ENCODE data around the gene SEPTIN1.
"Not testable (repeated sequence)": the region's sequence is repeated elsewhere in the genome, so short reads cannot be mapped to it uniquely, and the experiment has no call there.

SEPTIN1 gene

DNA sequence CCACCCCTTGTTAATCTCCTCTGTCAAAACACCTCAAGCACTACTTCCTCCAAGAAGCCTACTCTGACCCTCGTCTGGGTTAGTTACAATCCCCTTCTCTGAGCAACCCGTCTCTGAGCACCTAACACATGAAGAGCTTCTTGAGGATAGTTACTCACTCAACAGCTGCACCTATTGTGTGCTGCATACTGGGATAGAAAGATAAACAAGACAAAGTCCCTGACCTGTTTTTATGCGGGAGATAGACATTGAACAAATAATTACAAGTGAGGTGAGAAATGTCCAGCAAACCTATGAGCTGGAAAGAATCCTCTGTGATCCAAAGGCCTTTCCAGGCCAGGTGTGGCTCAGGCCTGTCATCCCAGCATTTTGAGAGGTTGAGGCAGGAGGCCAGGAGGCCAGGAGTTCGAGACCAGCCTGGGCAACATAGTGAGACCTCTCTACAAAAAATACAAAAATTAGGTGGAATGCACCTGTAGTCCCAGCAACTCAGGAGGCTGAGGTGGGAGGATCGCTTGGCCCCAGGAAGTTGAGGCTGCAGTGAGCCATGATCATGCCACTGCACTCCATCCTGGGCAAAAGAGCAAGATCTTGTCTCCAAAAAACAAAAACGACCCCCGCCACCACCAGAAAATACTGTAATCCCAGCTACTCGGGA is 19.5 kb upstream of the SEPTIN1 start:
- DNase-seq (ENCODE audit: low spot score) = no peak

DNA sequence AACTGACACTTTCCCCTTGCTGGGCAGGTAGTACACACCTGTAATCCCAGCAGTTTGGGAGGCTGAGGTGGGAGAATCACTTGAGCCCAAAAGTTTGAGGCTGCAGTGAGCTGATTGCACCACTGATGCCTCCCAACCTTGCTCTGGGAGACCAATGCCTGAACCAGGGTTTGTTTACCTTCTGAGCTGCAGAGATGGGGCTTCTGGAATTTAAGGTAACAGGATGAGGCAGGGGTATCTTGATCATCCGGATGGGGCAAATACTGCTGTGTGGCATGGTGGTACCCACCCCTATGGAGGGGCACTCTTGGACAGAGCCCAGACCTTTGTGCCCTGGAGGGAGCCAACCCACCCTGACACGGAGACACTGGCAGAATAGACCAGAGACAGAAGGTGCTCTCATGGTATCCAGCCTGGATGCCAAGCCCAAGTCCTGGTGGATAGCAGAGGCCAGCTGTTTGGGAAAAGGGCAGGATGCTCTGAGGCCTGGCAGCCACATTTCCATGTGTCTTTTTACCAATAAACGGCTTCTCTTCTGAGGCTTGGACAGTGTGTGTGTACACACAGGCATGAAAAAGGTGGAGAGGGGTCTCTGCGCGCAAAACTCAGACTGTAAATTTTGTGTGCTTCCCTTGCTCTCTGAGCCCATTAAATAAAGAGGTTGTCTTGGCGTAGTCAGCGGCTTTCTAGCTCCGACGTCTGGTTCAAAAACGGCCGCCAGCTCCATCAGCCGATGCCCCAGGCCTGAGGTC is 17.2 kb upstream of the SEPTIN1 start:
- no peak for DNase-seq (ENCODE audit: low spot score)

DNA sequence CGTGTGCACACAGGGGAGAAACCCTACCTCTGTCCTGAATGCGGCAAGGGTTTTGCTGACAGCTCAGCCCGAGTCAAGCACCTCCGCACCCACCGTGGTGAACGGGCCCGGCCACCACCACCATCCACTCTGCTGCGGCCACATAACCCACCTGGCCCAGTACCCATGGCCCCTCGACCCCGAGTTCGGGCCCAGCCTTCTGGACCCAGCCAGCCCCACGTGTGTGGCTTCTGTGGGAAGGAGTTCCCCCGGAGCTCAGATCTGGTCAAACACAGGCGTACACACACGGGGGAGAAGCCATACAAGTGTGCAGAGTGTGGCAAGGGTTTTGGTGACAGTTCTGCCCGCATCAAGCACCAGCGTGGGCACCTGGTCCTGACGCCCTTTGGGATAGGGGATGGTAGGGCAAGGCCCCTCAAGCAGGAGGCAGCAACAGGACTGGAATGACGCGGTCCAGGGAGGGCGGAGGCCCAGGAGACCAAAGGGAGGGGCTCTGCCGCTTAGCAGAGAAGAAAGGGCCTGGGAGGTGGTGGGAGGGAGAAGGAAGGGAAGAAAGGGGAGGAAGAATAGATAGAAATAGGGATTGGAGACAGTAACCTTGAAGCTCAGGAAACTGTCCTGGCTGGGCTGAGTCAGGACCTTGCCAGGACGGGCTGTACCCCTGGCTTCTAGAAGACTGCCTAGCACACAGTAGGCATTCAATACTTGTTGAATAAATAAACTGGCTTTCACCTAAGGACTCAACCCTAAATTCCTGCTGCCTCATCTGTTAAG is 16.5 kb upstream of the SEPTIN1 start:
- no peak for DNase-seq (ENCODE audit: low spot score)

DNA sequence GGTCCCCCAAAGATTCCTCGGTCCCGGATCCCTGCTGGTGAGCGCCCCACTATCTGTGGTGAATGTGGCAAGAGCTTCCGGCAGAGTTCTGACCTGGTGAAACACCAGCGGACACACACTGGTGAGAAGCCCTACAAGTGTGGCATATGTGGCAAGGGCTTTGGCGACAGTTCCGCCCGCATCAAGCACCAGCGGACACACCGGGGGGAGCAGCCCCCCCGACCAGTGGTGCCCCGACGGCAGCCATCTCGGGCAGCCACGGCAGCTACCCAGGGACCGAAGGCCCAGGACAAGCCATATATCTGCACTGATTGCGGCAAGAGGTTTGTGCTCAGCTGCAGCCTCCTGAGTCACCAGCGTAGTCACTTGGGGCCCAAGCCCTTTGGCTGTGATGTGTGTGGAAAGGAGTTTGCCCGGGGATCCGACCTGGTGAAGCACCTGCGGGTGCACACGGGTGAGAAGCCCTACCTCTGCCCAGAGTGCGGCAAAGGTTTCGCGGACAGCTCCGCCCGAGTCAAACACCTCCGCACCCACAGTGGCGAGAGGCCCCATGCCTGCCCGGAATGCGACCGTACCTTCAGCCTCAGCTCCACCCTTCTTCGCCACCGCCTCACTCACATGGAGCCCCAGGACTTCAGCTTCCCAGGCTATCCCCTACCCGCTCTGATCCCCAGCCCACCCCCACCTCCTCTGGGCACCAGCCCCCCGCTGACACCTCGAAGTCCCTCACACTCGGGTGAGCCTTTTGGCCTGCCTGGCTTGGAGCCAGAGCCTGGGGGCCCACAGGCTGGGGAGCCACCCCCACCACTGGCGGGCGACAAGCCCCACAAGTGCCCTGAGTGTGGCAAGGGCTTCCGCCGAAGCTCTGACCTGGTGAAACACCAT is 15.7 kb upstream of the SEPTIN1 start:
- no peak for DNase-seq (ENCODE audit: low spot score)

DNA sequence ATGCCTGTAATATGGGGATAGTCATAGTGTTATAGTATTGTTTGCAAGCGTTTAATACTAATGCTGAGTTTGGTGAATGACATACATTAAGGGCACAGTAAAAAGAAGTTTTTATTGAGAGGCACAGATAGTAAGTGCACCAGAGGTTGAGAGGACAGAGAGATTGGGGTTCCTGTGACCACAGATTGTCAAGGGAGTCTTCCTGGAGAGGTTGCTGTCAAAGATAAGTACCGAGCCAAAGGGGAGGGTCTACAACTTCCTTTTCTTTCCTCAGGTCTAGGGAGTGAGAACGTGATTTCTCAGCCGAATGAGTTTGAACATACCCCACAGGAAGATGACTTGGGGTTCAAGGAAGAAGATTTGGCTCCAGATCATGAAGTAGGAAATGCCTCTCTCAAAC is 14.7 kb upstream of the SEPTIN1 start:
- no peak for DNase-seq (ENCODE audit: low spot score)

DNA sequence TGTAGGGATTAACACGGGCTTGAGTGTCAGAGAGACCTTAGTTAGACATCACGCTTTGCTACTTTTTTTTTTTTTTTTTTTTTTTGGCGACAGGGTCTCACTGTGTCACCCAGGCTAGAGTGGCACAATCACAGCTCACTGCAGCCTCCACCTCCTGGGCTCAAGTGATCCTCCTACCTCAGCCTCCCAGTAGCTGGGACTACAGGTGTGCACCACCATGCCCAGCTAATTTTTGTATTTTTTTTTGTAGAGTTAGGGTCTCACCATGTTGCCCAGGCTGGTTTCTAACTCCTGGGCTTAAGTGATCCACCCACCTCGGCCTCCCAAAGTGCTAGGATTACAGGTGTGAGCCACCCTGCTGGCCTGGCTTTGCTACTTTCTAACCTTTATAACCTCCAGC is 14.3 kb upstream of the SEPTIN1 start:
- not testable (repeated sequence) for DNase-seq (ENCODE audit: low spot score)

DNA sequence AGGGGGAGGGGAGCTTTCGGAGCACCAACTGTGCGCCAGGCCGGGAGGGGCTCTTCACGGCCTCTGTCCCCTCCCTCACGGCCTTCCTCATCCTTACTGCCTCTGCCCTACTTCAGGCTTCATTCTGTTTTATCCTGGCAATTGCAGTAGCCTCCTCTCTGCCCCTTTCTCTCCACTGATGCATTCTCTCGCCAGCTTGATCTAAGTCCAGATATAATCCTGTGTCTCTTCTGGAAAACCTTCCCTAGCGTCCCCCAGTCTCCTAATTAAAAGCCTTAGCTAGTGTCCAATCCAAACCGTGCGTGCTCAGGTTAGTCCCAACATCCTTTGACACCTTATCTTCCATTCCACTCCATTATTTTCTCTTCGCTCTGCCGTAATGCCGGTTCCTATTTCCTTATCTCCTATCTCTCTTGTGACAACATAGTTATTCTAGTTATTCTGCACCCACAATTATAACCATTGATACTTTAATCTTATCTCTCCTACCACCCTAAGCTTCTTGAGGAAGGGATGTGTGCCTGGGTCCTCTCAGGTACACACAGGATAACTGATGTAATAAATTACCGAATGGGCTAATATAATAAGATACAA is 13.7 kb upstream of the SEPTIN1 start:
- no peak for DNase-seq (ENCODE audit: low spot score)

DNA sequence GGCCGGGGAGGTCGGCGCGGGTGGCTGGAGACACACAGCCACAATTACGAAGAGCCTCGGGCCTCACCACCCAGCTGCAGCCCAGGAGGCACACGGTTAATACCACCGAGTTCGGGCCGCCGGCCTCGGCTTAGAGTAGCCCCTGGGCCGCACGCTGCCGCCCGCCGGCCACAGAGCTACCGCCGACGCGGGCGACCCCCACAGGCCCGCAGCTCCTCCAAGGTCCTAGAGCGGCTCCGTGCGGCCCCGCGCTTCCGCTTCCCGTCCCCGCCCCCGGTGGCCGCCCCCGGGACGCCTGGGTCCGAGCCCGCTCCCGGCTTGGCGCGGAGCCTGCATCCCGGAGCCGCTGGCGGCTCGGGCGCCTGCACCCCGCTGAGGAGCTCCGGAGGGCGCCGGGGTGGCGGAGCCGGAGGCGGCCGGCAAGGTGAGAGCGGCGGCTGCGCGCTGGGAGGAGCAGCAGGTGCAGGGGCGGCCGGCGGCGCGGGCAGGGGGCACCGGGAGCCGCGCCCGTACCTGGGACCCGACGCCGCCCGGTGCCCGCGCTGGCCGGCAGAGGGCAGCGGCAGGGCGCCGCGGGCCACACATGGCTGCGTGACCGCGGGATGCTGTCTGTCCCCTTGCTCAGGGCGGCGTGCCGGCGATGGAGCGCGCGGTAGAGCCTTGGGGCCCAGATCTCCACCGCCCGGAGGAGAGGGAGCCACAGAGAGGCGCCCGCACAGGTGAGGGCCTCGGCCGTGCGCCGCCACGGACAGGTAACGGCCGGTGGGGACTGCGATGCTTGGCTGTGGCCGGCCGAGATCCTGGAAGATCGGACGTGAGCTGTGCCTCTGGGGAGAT is 13.0 kb upstream of the SEPTIN1 start, which contains the start of gene ZNF48:
ZNF48 (plus strand) TSS at position 266 of the 837 bp plus-strand sequence; CDS start at position 641, 375 bp downstream.
- peak; percentile 93 for DNase-seq (ENCODE audit: low spot score)

DNA sequence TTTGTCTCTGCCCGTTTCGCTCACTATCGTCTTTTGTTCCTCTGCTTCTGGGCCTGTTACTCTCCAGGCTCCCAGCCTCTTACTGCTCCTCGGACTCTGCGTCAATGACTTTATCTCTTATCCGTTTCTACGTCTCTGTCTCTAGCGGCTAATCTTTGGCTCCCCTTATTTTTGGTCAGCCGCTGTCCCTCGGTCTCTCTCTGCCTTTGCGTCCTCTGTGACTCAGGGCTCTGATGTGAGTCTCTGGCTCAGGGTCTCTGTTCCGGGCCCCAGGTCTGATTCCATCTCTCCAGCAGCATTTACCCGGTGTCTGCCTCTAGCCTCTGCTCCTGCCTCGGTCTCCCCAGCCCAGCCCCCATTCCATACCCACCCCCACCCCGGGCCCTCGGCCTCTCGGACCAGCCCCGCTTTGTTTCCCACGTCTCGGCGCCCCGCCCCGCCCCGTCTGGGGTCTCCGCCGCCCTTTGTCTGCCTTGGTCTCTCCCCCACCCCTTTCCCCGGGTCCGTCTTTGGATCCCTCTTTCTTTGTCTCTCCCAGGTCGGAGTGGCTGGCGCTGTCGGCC is 12.3 kb upstream of the SEPTIN1 start:
- no peak for DNase-seq (ENCODE audit: low spot score)

DNA sequence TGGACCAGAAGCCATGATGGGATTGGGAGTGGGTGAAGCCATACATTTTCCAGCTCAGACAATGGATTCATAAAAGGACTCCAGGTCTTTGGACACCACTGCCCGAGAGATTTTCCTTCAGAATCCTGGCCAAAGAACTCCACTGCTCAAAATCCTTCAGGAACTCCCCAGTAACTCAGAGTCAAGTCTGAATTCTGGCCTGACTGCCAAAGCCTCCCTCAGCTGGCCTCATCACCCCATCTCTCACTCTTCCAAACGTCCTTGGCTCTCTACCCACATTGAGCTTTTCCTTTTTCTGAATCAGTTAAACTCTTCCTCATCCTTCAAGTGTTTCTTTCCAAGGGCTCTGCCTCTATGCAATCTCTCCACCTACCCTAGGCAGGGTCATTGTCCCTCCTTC is 1.2 kb upstream of the SEPTIN1 start:
- no peak for DNase-seq (ENCODE audit: low spot score)

DNA sequence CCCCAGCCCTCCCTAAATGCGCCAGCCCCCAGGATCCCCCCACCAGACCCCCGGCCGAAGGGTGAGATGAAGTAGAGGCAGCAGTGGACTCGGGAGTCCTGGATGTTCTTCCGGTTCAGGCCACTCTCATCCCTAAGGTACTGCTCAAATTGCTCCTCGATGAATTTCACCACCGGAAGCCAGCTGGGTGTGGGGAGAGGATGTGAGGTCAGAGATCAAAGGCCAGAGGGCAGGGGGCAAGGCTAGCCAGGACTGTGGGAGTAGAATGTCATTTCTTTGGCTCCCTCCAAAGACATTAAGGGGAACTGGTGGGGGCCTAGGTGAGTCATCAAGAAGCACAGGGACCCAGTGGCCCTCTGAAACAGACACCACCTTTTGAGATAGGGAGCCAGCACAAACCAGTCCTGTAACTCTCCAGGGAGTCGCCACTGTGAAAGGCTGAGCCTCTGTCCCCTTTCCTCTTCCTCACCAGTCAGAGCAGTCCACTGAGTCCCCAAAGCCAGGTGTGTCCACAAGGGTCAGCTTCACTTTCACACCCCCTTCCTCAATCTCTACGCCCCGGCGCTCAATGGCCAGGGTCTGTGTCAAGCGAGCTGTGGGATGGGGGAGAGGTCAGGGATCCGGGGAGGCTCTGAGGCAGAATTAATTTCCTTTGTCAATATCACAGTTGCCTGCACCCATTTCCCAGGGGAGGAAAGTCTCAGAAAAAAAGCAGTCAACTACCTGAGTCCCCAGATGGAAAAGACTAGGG is 895 bp downstream of the SEPTIN1 start:
- DNase-seq (ENCODE audit: low spot score) = no peak

DNA sequence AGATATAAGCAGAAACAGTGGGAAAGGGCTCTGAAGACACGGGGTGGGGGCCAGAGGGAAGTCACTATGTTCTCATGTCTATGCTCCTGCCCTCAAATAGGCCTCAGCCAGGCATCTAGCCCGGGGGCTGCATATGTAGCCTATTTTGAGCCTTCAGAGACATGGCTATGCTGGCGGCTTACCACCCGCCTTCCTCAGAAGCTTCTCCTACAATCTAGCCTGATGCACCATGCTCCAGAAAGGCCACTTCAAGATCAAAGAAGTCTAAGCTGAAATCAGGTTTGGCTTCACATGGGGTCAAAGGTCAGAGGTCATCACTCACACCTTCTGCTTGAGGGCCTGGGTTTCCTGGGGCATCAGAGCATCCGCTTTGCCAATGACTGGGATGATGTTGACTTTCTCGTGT is 1.6 kb downstream of the SEPTIN1 start:
- DNase-seq (ENCODE audit: low spot score) = no peak

DNA sequence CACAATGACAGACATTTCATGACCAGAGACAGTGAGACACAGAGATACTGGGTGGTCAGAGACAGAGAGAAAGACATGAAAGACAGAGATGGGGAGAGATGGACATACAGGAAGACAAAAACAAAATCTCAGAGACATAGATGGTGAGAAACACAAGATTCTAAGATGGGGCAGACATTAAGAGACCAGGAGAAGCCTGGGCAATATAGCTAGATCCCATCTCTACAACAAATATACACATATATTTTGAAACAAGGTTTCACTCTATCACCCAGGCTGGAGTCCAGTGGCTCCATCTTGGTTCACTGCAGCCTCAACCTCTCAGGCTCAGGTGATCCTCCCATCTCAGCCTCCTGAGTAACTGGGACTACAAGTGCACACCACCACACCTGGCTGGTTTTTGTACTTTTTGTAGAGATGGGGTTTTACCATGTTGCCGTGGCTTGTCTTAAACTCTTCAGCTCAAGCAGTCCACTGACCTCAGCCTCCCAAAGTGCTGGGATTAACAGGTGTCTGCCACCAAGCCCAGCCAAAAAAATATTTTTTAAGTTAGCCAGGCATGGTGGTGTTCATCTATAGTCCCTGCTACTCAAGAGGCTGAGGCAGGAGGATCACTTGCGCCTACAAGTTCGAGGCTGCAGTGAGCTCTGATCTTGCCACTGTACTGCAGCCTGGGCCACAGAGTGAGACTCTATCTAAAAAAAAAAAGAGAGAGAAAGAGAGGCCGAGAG is 2.1 kb downstream of the SEPTIN1 start:
- DNase-seq (ENCODE audit: low spot score) = no peak

DNA sequence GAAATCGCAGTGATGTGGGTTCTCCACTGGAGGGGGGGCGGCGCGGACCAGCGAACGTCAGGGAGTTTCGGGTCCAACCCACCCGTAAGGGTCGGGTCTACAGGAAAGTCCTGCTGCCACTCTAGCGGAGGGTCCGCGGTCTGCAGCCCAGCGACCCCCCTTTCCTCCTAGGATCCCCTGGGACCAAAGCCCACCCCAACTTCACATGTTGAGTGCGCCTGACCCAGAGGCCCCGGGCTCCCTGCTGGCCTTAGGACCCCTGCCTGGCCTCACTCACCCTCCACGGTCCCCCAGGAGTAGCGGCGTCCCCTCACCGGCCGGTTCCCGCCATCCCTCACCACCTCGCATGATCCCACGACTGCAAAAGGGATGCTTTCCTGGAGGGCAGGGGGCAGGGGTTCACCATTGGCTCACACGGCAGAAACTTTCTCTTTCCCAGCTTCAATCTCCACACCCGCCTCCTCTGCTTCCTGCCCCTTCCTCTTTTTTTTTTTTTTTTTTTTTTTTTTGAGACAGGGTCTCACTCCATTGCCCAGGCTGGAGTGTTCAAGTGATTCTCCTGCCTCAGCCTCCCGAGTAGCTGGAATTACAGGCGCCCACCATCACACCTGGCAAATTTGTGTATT is 3.1 kb downstream of the SEPTIN1 start:
- no peak for DNase-seq (ENCODE audit: low spot score)

DNA sequence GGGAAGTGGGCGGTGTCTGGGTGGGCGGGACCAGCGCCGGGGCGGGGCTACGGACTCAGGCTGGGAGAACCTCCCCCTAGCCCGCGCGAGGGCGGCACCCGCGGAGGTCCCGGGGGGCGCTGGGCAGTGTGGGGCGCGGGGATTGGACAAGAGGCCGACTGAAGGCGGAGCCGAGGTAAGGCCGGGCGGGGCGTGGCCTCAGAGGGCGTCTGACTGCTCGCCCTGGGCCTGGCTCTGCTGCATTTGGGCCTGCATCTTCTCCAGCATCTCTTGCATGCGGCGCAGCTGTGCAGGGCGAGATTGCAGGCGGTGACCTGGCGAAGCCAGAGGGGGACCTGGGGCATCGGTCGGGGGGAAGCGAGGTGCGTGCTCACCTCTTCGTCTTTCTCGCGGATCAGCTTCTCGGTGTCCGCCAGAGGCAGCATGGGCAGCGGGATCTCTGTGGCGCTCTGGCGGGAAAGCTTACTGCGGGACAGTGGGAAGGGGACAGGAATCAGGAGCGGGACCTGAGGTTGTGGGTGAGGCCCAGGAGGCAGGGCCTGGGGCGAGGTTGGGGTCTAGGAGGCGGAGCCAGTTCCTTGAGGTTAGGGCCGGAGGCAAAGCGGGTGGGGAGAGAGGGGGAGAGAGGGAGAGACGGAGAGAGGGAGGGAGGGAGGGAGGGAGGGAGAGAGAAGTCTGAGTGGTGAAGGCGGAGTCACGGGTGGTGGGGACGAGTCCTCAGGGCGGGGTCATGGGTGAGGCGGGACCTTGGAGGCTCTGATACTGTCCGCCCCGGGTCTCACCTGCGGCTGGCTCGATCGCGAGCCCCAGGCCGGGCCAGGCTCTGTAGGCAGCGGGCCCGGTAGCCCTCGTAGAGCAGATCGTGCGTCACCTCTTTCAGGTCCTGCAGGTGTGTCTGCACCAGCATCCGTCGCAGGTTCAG is 3.9 kb downstream of the SEPTIN1 start:
- DNase-seq (ENCODE audit: low spot score) = peak; percentile 99

DNA sequence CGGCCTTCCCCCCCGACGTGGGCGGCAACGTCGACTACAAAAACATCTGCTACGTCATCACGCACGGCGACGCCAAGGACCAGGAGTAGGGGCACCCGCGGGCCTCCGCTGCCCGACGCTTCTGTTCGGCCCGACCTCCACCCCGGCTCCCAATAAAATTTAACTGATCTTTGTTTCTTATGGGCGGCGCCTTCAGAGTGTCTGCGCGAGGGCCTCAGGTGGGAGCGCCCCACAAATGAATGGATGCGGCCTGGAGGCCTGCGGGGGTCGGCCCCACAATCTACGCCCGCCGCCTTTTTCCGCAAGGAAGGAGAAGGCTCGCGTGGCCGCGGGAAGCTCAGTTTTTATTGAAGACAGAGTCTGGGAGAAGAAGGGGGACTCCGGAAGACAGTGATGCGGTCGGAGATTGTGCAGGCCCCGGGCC is 4.5 kb downstream of the SEPTIN1 start:
- peak; percentile 92 for DNase-seq (ENCODE audit: low spot score)
